Loucy (cell line): ENCODE measurements around the gene MAN1C1.

Source experiments
- H2AFZ ChIP-seq: fragments of 200-600 bp; sonication (generic); 2 replicates; pipeline ENCODE4 v1.6.0; 2016; ENCODE audit warnings: antibody characterized with exemption, mild to moderate bottlenecking, low read length, moderate library complexity
- H3F3A ChIP-seq: fragments of 200-600 bp; 2 replicates; pipeline ENCODE4 v1.6.0; 2016; ENCODE audit warnings: antibody characterized with exemption, low read depth, mild to moderate bottlenecking
- H3K27me3 ChIP-seq: fragments of 200-600 bp; sonication (generic); 2 replicates; pipeline ENCODE4 v1.6.1; 2014; ENCODE audit warnings: low read length, mild to moderate bottlenecking; ENCODE audit not compliant: insufficient read depth, poor library complexity, severe bottlenecking
- H3K36me3 ChIP-seq: fragments of 200-600 bp; sonication (generic); 2 replicates; pipeline ENCODE4 v1.6.1; 2016; ENCODE audit warnings: low read length; ENCODE audit not compliant: insufficient read depth
- H3K4me1 ChIP-seq: fragments of 200-600 bp; sonication (generic); 2 replicates; pipeline ENCODE4 v1.5.1; 2014; ENCODE audit warnings: low read length, mild to moderate bottlenecking; ENCODE audit not compliant: insufficient read depth, poor library complexity, severe bottlenecking
- H3K4me2 ChIP-seq: fragments of 200-600 bp; sonication (generic); 2 replicates; pipeline ENCODE4 v1.6.0; 2014; ENCODE audit warnings: antibody characterized with exemption, low read length, low read depth, mild to moderate bottlenecking; ENCODE audit not compliant: poor library complexity, severe bottlenecking
- H3K4me3 ChIP-seq: fragments of 200-600 bp; sonication (generic); 2 replicates; pipeline ENCODE4 v1.5.1; 2014; ENCODE audit warnings: low read length, mild to moderate bottlenecking, mixed read lengths; ENCODE audit not compliant: poor library complexity, severe bottlenecking
- H3K79me2 ChIP-seq: fragments of 200-600 bp; sonication (generic); 2 replicates; pipeline ENCODE4 v1.6.1; 2014; ENCODE audit warnings: low read length; ENCODE audit not compliant: insufficient read depth
- H3K9ac ChIP-seq: fragments of 200-600 bp; sonication (generic); 2 replicates; pipeline ENCODE4 v1.6.0; 2014; ENCODE audit warnings: mild to moderate bottlenecking, low read depth, low read length, moderate library complexity; ENCODE audit not compliant: poor library complexity, severe bottlenecking
- H3K9me2 ChIP-seq: fragments of 200-600 bp; sonication (generic); replicated peaks from 2 replicates; pipeline ENCODE4 v1.6.1; 2016; ENCODE audit warnings: low read depth, low read length, mixed read lengths
- H3K9me3 ChIP-seq: fragments of 200-600 bp; sonication (generic); 2 replicates; pipeline ENCODE4 v1.6.1; 2014; ENCODE audit warnings: mild to moderate bottlenecking, antibody characterized with exemption, low read length, low read depth; ENCODE audit not compliant: insufficient read depth
- H4K20me1 ChIP-seq: fragments of 200-600 bp; sonication (generic); 2 replicates; pipeline ENCODE4 v1.6.0; 2014; ENCODE audit warnings: antibody characterized with exemption, low read length, mild to moderate bottlenecking; ENCODE audit not compliant: insufficient read depth, poor library complexity, severe bottlenecking
- CTCF ChIP-seq: fragments of 200-600 bp; sonication (generic); conservative IDR thresholded peaks from 2 replicates; pipeline ENCODE4 v1.5.1; 2014; ENCODE audit warnings: mild to moderate bottlenecking, antibody characterized with exemption, low read length
- EZH2phosphoT487 ChIP-seq: fragments of 200-600 bp; IDR thresholded peaks from 2 replicates; pipeline ENCODE4 v1.6.1; 2018; ENCODE audit warnings: antibody characterized with exemption, mild to moderate bottlenecking, moderate library complexity, borderline replicate concordance

MAN1C1 gene

GRCh38 chr1:25774206-25774803, 157.7 kb downstream of the MAN1C1 start:
- Histone ChIP-seq H2AFZ (no peak overlapping the region), H3K4me1 (peaks cover 34% of the 10 kb centered on the region), H3K36me3 (no peaks in the 10 kb centered on the region), H3K9me2 (no peaks in the 10 kb centered on the region), H3K27me3 (peaks cover 65% of the 10 kb centered on the region), H3K79me2 (no peaks in the 10 kb centered on the region), H3K9me3 (no peaks in the 10 kb centered on the region), H3K4me3 (no peak overlapping the region), H3K4me2 (peak overlapping the region; percentile 71), H3K9ac (no peak overlapping the region), H3F3A (0 out of 2 replicates have a peak, but pooled peaks cover 12% of the 10 kb centered on the region), H4K20me1 (no peaks in the 10 kb centered on the region)
- no peak for TF ChIP-seq EZH2phosphoT487
- TF ChIP-seq CTCF, result no peak

GRCh38 chr1:25774921-25775771, 158.6 kb downstream of the MAN1C1 start:
- no peak overlapping the region for H2AFZ ChIP-seq
- H3K9me2 ChIP-seq, result no peaks in the 10 kb centered on the region
- H3K36me3 ChIP-seq, result no peaks in the 10 kb centered on the region
- TF ChIP-seq CTCF (no peak), EZH2phosphoT487 (peak; percentile 59; the same call in 1 of the 2 replicates)
- H3K9me3 ChIP-seq, result no peaks in the 10 kb centered on the region
- 0 out of 2 replicates have a peak, but pooled peaks cover 12% of the 10 kb centered on the region for H3F3A ChIP-seq
- H3K27me3 ChIP-seq, result peaks cover 63% of the 10 kb centered on the region
- H3K9ac ChIP-seq, result no peak overlapping the region
- H3K4me1 ChIP-seq, result peaks cover 34% of the 10 kb centered on the region
- H4K20me1 ChIP-seq, result no peaks in the 10 kb centered on the region
- peak overlapping the region; percentile 71 for H3K4me2 ChIP-seq
- H3K79me2 ChIP-seq, result no peaks in the 10 kb centered on the region
- peak overlapping the region; percentile 51 for H3K4me3 ChIP-seq

GRCh38 chr1:25779388-25779787, 162.8 kb downstream of the MAN1C1 start:
- Histone ChIP-seq H3K36me3 (no peaks in the 10 kb centered on the region), H3K27me3 (peaks cover 35% of the 10 kb centered on the region), H3K79me2 (no peaks in the 10 kb centered on the region), H3K9me3 (no peaks in the 10 kb centered on the region), H3K9me2 (no peaks in the 10 kb centered on the region), H3K4me1 (peaks cover 12% of the 10 kb centered on the region), H3F3A (0 out of 2 replicates have a peak, but pooled peaks cover 12% of the 10 kb centered on the region), H3K9ac (no peak overlapping the region), H2AFZ (no peak overlapping the region), H3K4me2 (no peak overlapping the region), H4K20me1 (no peaks in the 10 kb centered on the region), H3K4me3 (no peak overlapping the region)
- TF ChIP-seq EZH2phosphoT487 (no peak), CTCF (no peak)
